Brain microvascular endothelial cell (primary cell): ENCODE results near the gene SOX2.
"Not testable (repeated sequence)": the region's sequence is repeated elsewhere in the genome, so short reads cannot be mapped to it uniquely, and the experiment has no call there.

ENCODE experiments used
- DNase-seq: peaks from one replicate; pipeline ENCODE4 v3.0.0-alpha.2; 2020
- H3K27ac ChIP-seq: fragments of 250-450 bp; sonication (Bioruptor Pico); 2 replicates; pipeline ENCODE4 v1.5.1; 2020; ENCODE audit warnings: mild to moderate bottlenecking, moderate library complexity
- H3K27me3 ChIP-seq: fragments of 250-450 bp; sonication (Bioruptor Pico); replicated peaks from 2 replicates; pipeline ENCODE4 v1.5.1; 2020; ENCODE audit warnings: mild to moderate bottlenecking
- H3K36me3 ChIP-seq: fragments of 250-450 bp; sonication (Bioruptor Pico); replicated peaks from 2 replicates; pipeline ENCODE4 v1.5.1; 2020; ENCODE audit warnings: mild to moderate bottlenecking
- H3K4me3 ChIP-seq: 2 replicates; pipeline ENCODE4 v1.5.1; 2011; ENCODE audit warnings: low read depth, mild to moderate bottlenecking, control low read depth, low read length, moderate library complexity
- CTCF ChIP-seq: IDR thresholded peaks from 2 replicates; pipeline ENCODE4 v1.5.1; 2011; ENCODE audit warnings: low read depth, mild to moderate bottlenecking, moderate library complexity, low read length, control low read depth, inconsistent platforms; ENCODE audit errors: missing control alignments
- in situ Hi-C: cut with HindIII; loops from 2 replicates; pipeline ENCODE4 v1.10.0; 2017; ENCODE audit warnings: low sequenced_read_pairs, low pct_ligation_motif_present

SOX2 gene

GRCh38 chr3:181755959-181756358 lies 44.2 kb downstream of the SOX2 start:
- Histone ChIP-seq H3K4me3 (no peak overlapping the region), H3K27me3 (no peaks in the 10 kb centered on the region), H3K27ac (no peak overlapping the region), H3K36me3 (no peaks in the 10 kb centered on the region)
- in situ Hi-C loops, result no loop called here
- DNase-seq, result no peak
- no peak for TF ChIP-seq CTCF

DNA sequence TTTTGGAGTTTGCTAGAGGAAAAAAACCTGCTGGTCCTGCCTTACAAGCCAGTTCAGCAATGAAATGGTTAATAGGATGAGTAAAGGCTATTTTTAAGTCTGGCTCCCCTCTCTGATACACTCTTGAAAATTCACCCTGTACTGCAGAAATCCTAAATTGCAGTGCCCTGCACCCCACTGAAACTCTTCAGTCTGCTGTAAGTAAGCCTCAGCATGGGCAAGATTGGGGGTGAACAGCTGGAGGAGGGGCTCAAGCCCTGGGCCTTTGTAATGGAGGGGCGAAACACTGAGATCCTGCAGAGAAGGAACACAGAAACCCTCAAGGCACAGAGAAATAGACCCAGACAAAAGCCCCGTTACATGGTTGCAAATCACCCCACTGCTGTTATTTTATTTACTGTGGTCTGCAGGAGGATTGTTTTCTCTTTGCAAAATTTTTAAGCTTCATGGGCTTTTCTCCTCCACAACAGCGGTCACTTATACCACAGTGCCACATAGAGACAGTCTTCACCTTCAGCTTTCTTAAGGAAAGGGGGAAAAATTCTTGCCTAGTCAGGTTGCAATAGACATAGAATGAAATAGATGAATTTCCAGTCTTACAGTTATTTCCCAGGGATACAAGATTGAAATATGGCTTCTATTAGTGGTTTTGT lies 45.0 kb downstream of the SOX2 start:
- no peaks in the 10 kb centered on the region for H3K36me3 ChIP-seq
- in situ Hi-C loops, result no loop called here
- DNase-seq, result no peak
- no peaks in the 10 kb centered on the region for H3K27me3 ChIP-seq
- no peak for TF ChIP-seq CTCF
- no peak overlapping the region for H3K4me3 ChIP-seq
- H3K27ac ChIP-seq, result no peak overlapping the region

DNA sequence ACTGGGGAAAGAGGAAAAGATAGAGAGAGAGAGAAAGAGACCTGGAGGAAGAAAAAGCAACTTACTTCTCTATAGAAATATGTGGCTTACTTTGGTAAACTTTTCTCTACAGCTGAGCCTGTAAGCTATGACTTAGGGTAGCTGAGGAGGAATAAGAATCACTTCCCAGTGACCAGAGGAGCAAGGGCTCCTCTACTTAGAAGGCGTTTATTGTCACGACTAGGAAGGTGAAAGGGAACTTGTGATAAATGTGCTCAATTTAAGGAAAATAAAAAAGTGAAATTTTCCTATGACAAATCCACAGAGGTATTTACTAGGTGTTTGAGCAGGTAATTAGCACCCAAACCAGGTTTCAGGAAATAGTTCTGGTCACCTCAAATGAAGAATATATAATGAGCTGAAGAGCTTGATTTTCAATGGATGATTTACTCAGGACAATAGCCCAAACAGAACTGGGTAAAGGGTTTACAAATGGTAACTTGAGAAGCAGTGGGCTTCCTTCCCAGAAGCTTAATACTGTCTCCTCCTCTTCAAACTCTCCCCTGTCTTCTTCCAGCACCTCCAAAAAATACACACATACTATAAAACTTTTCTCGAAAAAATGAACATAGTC lies 46.1 kb downstream of the SOX2 start:
- H3K27ac ChIP-seq, result no peak overlapping the region
- no peak overlapping the region for H3K4me3 ChIP-seq
- in situ Hi-C loops, result no loop called here
- H3K27me3 ChIP-seq, result no peaks in the 10 kb centered on the region
- no peak for DNase-seq
- H3K36me3 ChIP-seq, result no peaks in the 10 kb centered on the region
- TF ChIP-seq CTCF, result no peak

GRCh38 chr3:181761906-181762305 lies 50.2 kb downstream of the SOX2 start:
- no peak overlapping the region for H3K4me3 ChIP-seq
- H3K36me3 ChIP-seq, result no peaks in the 10 kb centered on the region
- in situ Hi-C loops, result no loop called here
- H3K27ac ChIP-seq, result no peak overlapping the region
- TF ChIP-seq CTCF, result no peak
- DNase-seq, result no peak
- no peaks in the 10 kb centered on the region for H3K27me3 ChIP-seq

GRCh38 chr3:181764033-181764432 lies 52.3 kb downstream of the SOX2 start:
- in situ Hi-C loops, H3K27me3 ChIP-seq, H3K36me3 ChIP-seq, H3K27ac ChIP-seq, H3K4me3 ChIP-seq, DNase-seq: not testable (repeated sequence)
